HG03135 (cell line): Measurements from ENCODE around the gene SCG3.

Experiments used
- ATAC-seq: cut with Tn5 transposase; IDR thresholded peaks from one replicate; pipeline ENCODE4 v1.9.1; 2021; ENCODE audit warnings: mild to moderate bottlenecking, moderate library complexity; ENCODE audit not compliant: unreplicated experiment

SCG3 gene

GRCh38 chr15:51755790-51756189 lies 74.5 kb downstream of the SCG3 start:
- ATAC-seq: no peak

DNA sequence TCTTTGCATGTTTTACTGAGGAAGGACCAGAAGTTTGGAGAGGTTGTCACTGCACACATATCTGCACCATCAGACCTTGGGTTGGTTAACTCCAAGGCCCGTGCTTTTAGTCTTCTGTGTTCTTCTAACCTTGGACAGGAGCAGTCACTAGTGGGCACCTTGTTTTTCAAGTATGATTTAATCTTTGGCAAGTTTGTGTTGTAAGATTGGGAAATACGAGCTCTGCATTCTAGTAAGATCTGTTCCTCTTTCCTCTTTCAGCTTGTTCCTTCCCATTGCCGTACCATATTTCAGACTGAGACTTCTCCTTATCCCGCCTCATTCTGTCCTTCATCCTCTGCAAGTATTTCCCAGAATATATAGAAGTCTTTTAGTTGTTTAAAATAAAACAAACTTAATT lies 75.2 kb downstream of the SCG3 start:
- ATAC-seq: no peak

DNA sequence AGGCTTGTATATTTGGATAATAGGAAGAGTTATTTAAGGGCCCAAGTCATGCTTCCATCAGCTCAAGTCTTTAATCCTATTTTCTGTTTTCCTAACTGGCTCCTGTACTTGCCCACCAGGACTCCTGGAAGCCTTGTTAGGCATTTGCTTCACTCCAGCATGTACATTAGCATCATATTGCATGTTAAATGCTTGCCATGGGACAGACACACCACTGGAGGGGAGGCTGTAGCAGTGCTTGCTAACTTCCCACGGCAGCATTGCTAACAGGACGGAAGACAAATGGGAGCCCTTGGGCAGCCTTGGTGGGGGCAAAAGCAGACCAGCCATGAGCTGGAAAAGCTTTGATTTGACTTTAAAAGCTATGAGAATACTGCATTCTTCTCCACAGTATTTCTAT lies 76.1 kb downstream of the SCG3 start:
- no peak for ATAC-seq

- ATAC-seq: no peak
These were observed 77.3 kb downstream of the SCG3 start for GRCh38 chr15:51758645-51759044.

DNA sequence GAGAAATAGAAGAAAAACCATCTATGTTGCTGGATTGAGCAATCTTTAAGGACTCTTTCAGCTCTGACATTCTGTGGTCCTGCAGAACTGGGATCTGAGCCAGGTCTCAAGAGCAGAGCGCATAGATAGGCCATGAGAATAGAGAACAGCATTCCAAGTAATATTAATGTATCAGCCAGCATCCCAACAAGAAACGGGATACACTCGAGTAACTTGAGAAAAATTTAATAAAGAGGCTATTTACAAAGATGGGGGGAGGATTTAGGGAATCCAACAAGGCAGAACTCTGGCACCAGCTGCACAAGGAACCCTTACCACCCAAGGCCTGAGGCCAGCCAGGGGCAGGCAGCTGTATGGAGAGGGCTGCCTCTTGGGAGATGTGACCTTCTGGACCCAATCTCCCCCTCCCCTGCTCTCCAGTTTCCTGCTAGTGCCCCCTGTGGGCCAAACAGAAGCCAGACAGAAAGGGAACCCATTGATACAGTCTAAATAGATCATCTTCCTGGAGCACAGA lies 78.3 kb downstream of the SCG3 start:
- no peak for ATAC-seq

GRCh38 chr15:51760805-51761204 lies 79.5 kb downstream of the SCG3 start:
- no peak for ATAC-seq

DNA sequence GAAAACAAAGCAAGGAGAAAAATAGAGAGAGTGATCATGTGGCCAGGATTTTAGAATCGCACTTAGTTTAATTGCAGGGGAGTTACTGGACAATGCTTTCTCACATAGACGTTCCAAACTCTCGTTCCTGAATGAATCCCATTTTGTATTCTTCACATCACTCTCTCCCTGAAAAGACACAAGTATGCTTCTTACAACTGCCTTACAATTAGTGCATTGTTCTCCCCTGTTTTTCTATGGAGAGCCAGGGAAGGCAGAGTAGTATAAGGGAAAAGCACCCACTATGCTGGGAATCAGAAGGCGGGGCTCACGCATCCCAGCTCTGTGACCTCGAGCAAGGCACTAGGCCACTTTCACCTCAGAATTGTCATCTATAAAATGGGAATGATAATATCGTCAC lies 84.4 kb downstream of the SCG3 start:
- ATAC-seq: no peak

- no peak for ATAC-seq
These were observed 85.0 kb downstream of the SCG3 start for GRCh38 chr15:51766341-51766740.

- ATAC-seq: no peak
These were observed 86.7 kb downstream of the SCG3 start for GRCh38 chr15:51768018-51768417.
